ENCODE measurements around the gene CEP70.

The CEP70 gene

DNA sequence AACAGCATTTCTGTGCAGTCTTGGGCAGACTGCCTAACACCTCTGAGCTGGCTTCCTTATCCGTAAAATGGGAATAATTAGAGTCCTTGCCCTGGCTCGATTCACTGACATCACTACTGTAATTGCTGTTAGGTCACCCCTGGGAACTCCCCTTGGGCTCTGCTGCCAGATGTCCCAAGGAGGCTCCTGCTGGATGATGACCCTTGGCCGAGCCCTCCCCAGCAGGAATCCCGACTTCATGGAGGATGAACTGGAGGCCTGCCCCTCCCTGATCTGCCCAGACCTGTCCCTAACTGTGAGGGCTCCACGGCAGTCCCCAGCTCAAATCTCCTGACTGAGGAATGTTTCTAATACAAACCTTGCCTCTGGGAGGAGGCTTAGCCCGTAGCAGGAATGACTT, 141.6 kb downstream of the CEP70 start:
- DNase-seq (ENCODE audit: low read depth in 3 of 3) = no peak

DNA sequence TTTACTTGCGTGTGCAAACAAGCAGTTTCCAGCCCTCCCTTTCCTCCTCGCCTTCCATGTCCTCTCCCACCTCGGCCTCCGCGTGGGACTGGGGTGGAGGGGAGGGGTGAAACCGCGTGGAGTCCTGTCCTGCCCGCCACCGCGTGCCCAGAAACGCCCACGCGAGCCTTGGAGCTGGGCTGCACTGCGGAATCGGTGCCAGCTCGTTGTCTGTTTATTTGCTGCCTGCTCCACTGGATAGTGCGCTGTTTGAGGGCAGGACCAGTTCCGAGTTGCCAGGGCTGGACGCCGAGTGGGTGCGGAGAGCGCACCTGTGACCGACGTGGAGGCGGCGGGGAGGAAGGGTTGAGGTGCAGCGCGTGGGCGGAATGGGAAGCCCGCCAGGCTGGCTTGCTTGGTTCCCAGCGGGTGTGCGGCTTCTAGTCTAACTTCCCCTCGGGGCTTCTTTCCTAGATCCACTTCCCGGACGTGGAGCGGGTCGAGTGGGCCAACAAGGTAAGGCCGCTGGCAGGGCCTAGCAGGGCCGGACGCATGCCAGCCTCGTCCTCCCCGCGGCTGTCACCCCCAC, 142.4 kb downstream of the CEP70 start:
- DNase-seq (ENCODE audit: low read depth in 3 of 3) = no peak

- DNase-seq (ENCODE audit: low read depth in 3 of 3) = no peak
Observed at GRCh38 chr3:138450704-138451424, 143.2 kb downstream of the CEP70 start.

- DNase-seq (ENCODE audit: low read depth in 3 of 3) = no peak
Observed at GRCh38 chr3:138450181-138450580, 143.9 kb downstream of the CEP70 start.

GRCh38 chr3:138449490-138449889, 144.6 kb downstream of the CEP70 start:
- no peak for DNase-seq (ENCODE audit: low read depth in 3 of 3)

DNA sequence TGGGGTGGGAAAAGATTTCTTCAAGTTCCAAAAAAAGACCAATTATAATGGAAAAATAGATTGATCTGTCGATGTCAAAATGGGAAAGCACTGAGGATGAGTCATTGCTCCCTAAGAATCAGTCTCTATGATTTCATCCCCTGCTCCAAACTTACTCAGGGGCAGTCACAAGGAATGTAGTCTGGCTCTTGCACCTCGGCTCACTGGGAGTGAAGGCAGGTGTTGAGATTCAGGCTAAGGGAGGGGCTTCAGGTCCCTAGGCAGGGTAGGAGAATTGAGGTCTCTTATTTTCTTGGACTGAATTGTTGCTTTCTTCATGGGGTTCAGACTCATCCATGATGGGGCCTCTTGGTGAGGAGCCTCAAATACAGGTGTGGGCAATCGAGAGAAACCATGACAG, 145.4 kb downstream of the CEP70 start:
- DNase-seq (ENCODE audit: low read depth in 3 of 3) = no peak

GRCh38 chr3:138445654-138446053, 148.4 kb downstream of the CEP70 start:
- DNase-seq (ENCODE audit: low read depth in 3 of 3) = no peak

GRCh38 chr3:138445236-138445635, 148.8 kb downstream of the CEP70 start:
- DNase-seq (ENCODE audit: low read depth in 3 of 3) = no peak
